NCI-H146 treated with DMSO at 0.1 percent for 48 hours (cell line): ENCODE results near the gene SRGAP1.
A peak's percentile ranks its signal among the peaks of the same experiment; 100 is the strongest.

Experiments
- DNase-seq: peaks from one replicate; lab custom pipeline; 2025; ENCODE audit not compliant: unreplicated experiment; lab: John Stamatoyannopoulos, UW

The SRGAP1 gene

GRCh38 chr12:63934936-63935335 is 90.4 kb downstream of the SRGAP1 start:
- no peak for DNase-seq

DNA sequence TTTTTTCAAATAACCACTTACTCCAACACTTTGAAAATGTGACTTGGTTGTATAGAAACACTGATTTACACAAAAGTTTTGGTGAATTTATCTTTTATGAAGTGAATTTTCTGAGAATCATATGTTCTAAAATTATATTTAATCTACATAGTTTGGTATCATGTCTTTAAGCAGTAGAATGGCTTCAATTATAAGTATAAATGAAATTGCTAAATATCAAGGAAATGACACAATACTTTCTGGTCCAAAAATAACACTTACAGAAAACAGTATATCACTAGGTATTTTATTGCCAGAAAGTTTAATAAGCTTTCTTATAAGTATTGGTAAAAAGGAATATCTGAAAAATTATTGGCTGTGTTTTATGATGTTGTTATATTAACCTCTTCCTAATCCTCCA is 90.9 kb downstream of the SRGAP1 start:
- no peak for DNase-seq

- no peak for DNase-seq
Measured at GRCh38 chr12:63937378-63938316, 93.1 kb downstream of the SRGAP1 start.

DNA sequence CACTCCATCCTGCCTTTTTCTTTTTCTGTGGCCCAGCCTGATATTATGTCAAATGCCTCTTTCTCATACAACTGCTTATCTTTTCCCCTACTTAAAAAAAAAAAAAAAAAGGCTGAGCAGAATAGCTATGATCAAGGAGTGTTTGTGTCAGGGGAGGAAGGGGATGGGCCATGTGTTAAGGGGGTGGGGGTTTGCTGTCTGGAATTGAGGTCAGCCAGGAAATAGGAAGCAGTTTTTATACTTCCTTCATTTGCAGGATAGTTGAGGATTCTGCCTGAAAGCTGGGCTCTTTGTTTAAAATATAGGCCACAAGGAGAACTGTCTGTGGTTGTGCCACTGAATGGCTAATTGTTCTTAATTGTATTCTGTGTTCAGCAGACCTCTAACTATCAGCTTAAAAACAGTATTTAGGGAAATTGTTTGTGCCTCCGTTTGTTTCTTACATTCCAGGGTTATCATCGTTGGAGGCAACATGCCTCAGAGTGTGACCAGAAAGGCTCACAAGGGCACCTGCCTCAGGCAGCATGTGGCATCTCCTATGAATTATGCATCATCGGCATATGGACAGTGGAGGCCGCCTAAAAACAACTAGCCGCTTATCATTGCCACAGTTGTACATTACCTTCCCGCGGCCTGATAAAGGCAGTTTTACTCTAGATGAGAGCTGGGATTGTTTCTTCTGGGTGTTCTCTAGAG is 96.0 kb downstream of the SRGAP1 start:
- DNase-seq = peak; percentile 38

GRCh38 chr12:63941166-63941800 is 96.8 kb downstream of the SRGAP1 start:
- no peak for DNase-seq

DNA sequence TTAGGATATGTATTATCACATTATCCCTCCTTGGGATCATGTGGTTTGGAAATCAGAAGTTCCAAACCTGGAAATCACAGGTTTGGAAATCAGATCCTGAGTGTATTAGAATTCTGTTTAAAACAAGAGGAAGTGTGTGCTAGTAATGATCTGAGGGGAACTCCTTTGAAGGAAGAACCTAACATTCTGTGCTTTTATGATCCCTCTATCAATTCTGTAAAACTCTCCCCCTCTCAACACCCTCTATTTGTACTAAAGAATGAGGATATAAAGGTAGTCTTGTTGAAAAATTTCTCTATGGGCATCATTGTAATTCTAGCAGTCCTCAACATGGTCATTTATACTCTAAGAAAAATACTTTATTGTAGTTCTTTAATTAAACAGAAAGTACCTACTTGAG is 97.4 kb downstream of the SRGAP1 start:
- no peak for DNase-seq

DNA sequence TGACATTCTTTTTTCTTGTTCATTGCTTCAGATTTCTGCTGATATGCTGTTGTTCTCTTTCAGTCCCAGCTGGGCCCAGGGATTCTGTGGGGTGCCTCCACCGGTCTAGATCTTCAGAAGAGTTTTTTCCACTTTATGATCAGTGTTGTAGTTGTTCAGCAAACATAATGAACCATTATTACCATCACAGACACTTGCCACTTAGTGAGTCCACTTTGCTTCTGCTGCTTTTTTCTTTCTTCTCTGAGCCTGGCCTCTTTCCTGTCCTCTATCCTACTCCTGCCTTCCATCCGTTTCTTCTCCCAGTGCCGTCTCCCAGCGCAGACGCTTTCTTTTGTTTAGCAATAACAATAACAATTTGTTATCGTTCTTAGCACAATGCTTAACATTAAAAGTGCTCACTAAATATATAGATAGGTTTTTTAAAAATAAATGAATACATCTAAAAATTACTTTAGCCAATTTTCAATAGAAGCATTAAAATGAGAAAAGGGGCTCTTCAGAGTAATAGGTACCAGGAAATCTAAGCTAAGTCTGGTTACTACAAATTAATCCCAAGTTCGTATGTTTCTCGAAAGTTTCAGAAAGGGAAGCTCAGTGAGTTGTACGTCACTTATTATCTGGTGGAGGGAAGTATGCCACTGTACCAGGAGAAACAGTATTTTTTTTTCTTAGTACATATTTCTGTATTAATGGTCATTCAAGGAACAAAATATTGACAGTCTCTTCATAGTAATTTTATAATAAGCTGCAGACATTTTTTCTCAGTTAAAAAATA is 98.2 kb downstream of the SRGAP1 start:
- DNase-seq = no peak

GRCh38 chr12:63944034-63944579 is 99.6 kb downstream of the SRGAP1 start:
- DNase-seq = no peak

DNA sequence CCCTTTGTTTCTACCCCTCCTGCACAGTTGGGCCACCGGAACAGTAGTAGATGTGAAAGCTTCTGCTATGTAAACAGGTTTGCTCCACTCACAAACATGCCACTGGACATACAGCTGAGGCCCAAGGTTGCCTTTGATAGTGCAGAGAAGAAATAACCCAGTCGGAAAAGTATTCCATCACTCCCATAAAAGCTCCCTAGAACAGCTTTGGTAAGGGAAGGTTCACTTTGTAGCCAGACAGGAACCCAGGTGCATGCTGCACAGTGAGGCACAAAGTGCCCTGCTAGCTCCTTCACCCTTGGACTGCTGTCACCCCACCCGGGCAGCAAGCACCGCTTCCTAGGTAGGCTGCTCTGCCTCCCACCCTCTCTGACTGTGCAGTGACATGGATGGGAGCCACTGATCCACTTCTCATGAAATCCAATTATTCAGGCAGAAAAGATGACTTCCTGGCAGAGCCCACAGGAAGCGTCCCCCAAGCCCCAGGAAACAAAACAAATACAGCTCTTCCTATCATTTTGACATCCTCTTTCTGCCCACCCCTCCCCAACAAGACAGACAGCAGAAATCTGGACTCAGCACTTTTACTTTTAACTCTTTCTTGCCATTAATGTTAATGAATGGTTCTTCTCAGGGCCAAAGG is 100.2 kb downstream of the SRGAP1 start:
- no peak for DNase-seq

GRCh38 chr12:63945777-63946176 is 101.3 kb downstream of the SRGAP1 start:
- no peak for DNase-seq

- DNase-seq = peak; percentile 21
Measured at GRCh38 chr12:63948211-63948610, 103.7 kb downstream of the SRGAP1 start.

DNA sequence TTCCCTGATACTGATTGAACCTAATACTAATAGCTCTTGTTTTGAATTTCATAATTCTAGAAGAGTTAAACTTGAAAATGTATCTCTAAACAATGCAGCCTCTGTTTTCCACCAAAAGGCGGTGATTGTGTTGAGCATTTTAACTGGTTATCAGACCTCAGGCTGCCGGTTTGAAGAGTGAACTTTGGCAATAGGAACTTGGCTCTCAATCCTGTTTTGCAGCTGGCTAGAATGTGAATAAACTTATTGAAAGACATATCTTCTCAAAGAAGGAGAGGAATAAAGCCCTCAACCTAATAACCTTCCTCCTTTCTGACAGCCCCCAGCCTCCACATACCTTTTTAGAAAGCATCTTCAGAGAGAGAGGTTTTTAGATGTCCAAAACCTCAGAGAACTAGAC is 105.4 kb downstream of the SRGAP1 start:
- DNase-seq = no peak

- DNase-seq = no peak
Measured at GRCh38 chr12:63952995-63953394, 108.5 kb downstream of the SRGAP1 start.

GRCh38 chr12:63955831-63956666 is 111.5 kb downstream of the SRGAP1 start:
- DNase-seq = no peak

- DNase-seq = no peak
Measured at GRCh38 chr12:63957496-63957895, 113.0 kb downstream of the SRGAP1 start.

DNA sequence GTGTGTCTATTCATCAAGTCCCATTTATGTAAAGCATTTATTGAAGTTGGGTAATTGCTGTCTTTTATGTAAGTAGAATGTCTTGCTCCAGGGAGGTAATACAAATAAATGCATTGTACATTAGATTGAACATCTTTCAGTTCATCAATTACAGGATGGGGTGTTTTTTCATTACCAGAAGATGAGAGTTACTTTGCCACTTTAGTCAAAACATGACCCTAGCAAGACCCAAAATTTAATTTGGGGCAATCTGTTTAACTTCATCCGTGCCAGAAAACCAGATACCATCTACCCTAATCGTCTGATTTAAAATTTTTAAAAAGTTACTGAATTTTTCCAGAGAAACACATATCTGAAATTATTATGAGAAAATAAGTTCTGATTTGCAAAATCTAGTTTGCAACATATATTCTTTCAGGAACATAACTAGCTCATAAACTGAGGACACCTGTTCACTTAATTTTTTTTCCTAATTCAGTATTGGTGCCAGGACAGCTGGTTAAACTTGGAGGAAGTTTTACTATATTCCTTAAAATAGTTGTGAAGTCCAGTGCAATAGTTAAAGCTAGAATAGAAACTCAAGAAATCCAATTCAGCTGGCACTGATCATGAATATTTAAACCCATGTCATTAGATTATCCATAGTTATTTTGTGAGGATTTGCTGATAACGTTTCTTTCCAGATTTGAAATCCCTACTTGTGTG is 114.5 kb downstream of the SRGAP1 start:
- peak; percentile 74 for DNase-seq

GRCh38 chr12:63961048-63961447 is 116.5 kb downstream of the SRGAP1 start:
- no peak for DNase-seq

- no peak for DNase-seq
Measured at GRCh38 chr12:63961543-63961942, 117.0 kb downstream of the SRGAP1 start.

GRCh38 chr12:63963868-63964267 is 119.4 kb downstream of the SRGAP1 start:
- no peak for DNase-seq
